H1 (cell line): ENCODE data around the gene AVPR1A. TPM values are rescaled to one million over a fixed set of nuclear protein-coding genes. Genes with fewer than 3 reads are reported as not detected.

Experiments used
- CTCF ChIA-PET: fragments of 300-600 bp; sonication (Branson Sonifier 250); formaldehyde crosslinking; loops from one replicate; lab custom pipeline; 2021; ENCODE audit not compliant: partially characterized antibody; lab: Charles Lee
- POLR2A ChIA-PET: fragments of 300-600 bp; sonication (Branson Sonifier 250); formaldehyde crosslinking; loops from one replicate; lab custom pipeline; 2021; ENCODE audit warnings: inconsistent platforms; ENCODE audit not compliant: partially characterized antibody; lab: Charles Lee
- DNase-seq, 2 experiments: peaks; one replicate each; pipeline versions ENCODE4 v3.0.0 to v3.0.0-alpha.2; 2010 to 2022; ENCODE audit warnings: low spot score in 2 of 2, low read depth in 1 of 2, mixed read lengths in 1 of 2
- FAIRE-seq: peaks from 2 replicates; lab custom pipeline; 2011; peaks lifted over from hg19 to GRCh38; lab: Jason Lieb, UNC
- H2AFZ ChIP-seq: 2 replicates; pipeline ENCODE4 v1.8.1; 2012; ENCODE audit warnings: low read length, inconsistent platforms
- H2AK5ac ChIP-seq: 2 replicates; pipeline ENCODE4 v1.6.1; 2013; ENCODE audit warnings: low read depth, low read length
- H2BK120ac ChIP-seq: replicated peaks from 2 replicates; pipeline ENCODE3; 2013; ENCODE audit warnings: low read depth, low read length, inconsistent platforms
- H2BK12ac ChIP-seq: 2 replicates; pipeline ENCODE4 v1.6.1; 2013; ENCODE audit warnings: low read depth, low read length
- H2BK15ac ChIP-seq: 2 replicates; pipeline ENCODE4 v1.6.1; 2013; ENCODE audit warnings: low read length
- H2BK20ac ChIP-seq: 2 replicates; pipeline ENCODE4 v1.6.1; 2013; ENCODE audit warnings: low read length
- H2BK5ac ChIP-seq: 2 replicates; pipeline ENCODE4 v1.6.1; 2013; ENCODE audit warnings: low read depth, low read length
- H3K14ac ChIP-seq: 2 replicates; pipeline ENCODE4 v1.6.1; 2013; ENCODE audit warnings: inconsistent platforms; ENCODE audit not compliant: insufficient read length
- H3K18ac ChIP-seq: 2 replicates; pipeline ENCODE4 v1.6.1; 2013; ENCODE audit warnings: low read length; ENCODE audit errors: extremely low read depth
- H3K23ac ChIP-seq: 2 replicates; pipeline ENCODE4 v1.6.1; 2013; ENCODE audit warnings: inconsistent platforms; ENCODE audit not compliant: insufficient read length
- H3K23me2 ChIP-seq: 2 replicates; pipeline ENCODE4 v1.6.1; 2013; ENCODE audit warnings: low read depth, low read length
- H3K27ac ChIP-seq: 2 replicates; pipeline ENCODE4 v1.6.1; 2011; ENCODE audit warnings: low read depth, low read length, inconsistent platforms
- H3K27me3 ChIP-seq, 4 experiments: replicated peaks in 1 of 4; 1 replicate in 1 of 4; 2 replicates in 3 of 4; pipeline versions ENCODE4 v1.6.1 to v1.8.1; 2011 to 2013; ENCODE audit warnings: low read length in 3 of 4, mild to moderate bottlenecking in 3 of 4, inconsistent platforms in 2 of 4, mixed read lengths in 2 of 4, moderate library complexity in 1 of 4; ENCODE audit not compliant: control insufficient read depth in 3 of 4, insufficient read depth in 3 of 4; ENCODE audit errors: extremely low read depth in 1 of 4
- H3K36me3 ChIP-seq, 4 experiments: 2 replicates each; pipeline versions ENCODE4 v1.6.1 to v1.8.1; 2011 to 2013; ENCODE audit warnings: mild to moderate bottlenecking in 4 of 4, low read length in 3 of 4, moderate library complexity in 2 of 4, control low read depth in 1 of 4, inconsistent platforms in 1 of 4; ENCODE audit not compliant: insufficient read depth in 4 of 4, control insufficient read depth in 2 of 4
- H3K4ac ChIP-seq: replicated peaks from 2 replicates; pipeline ENCODE3; 2013; ENCODE audit warnings: low read length, low read depth, mixed read lengths, inconsistent platforms; ENCODE audit not compliant: insufficient read length
- H3K4me1 ChIP-seq, 4 experiments: replicated peaks in 1 of 4; 1 replicate in 1 of 4; 2 replicates in 3 of 4; pipeline versions ENCODE4 v1.6.1 to v1.8.1; 2011 to 2013; ENCODE audit warnings: low read length in 3 of 4, inconsistent platforms in 2 of 4, mixed read lengths in 1 of 4; ENCODE audit not compliant: insufficient read depth in 4 of 4, control insufficient read depth in 3 of 4
- H3K4me2 ChIP-seq, 2 experiments: 2 replicates each; pipeline versions ENCODE4 v1.6.1 to v1.8.1; 2011 to 2013; ENCODE audit warnings: low read depth in 2 of 2, low read length in 2 of 2, control low read depth in 1 of 2, inconsistent platforms in 1 of 2, mild to moderate bottlenecking in 1 of 2; ENCODE audit not compliant: insufficient read depth in 1 of 2
- H3K4me3 ChIP-seq, 4 experiments: fragments of 200-600, 300-600 bp in 1 of 4; sonication (generic), shearing (Covaris generic), sonication (Bioruptor Twin) in 1 of 4; 2 replicates each; pipeline versions ENCODE4 v1.5.1 to v1.8.1; 2011 to 2016; ENCODE audit warnings: low read length in 4 of 4, low read depth in 3 of 4, control low read depth in 2 of 4, inconsistent platforms in 2 of 4, mild to moderate bottlenecking in 2 of 4, mixed read lengths in 1 of 4, moderate library complexity in 1 of 4; ENCODE audit not compliant: insufficient read depth in 2 of 4; ENCODE audit errors: extremely low read depth in 1 of 4
- H3K56ac ChIP-seq: replicated peaks from 2 replicates; pipeline ENCODE3; 2013; ENCODE audit warnings: low read depth, mild to moderate bottlenecking, mixed read lengths, low read length, inconsistent platforms; ENCODE audit not compliant: insufficient read length
- H3K79me1 ChIP-seq: 2 replicates; pipeline ENCODE4 v1.6.1; 2013; ENCODE audit warnings: low read depth, low read length, control low read depth
- H3K79me2 ChIP-seq, 2 experiments: 2 replicates each; pipeline versions ENCODE4 v1.6.1 to v1.8.1; 2012 to 2013; ENCODE audit warnings: low read length in 2 of 2, mild to moderate bottlenecking in 2 of 2, inconsistent platforms in 1 of 2; ENCODE audit not compliant: insufficient read depth in 2 of 2, control insufficient read depth in 1 of 2
- H3K9ac ChIP-seq, 4 experiments: replicated peaks in 1 of 4; 1 replicate in 1 of 4; 2 replicates in 3 of 4; pipeline versions ENCODE4 v1.6.1 to v1.8.1; 2011 to 2013; ENCODE audit warnings: low read depth in 3 of 4, low read length in 3 of 4, control low read depth in 2 of 4, mild to moderate bottlenecking in 2 of 4, moderate library complexity in 2 of 4, inconsistent platforms in 1 of 4; ENCODE audit errors: extremely low read depth in 1 of 4
- H3K9me3 ChIP-seq, 2 experiments: 2 replicates each; pipeline versions ENCODE4 v1.6.1 to v1.8.1; 2012 to 2013; ENCODE audit warnings: mild to moderate bottlenecking in 2 of 2, moderate library complexity in 2 of 2, control low read depth in 1 of 2, inconsistent platforms in 1 of 2, low read depth in 1 of 2, low read length in 1 of 2, mixed read lengths in 1 of 2; ENCODE audit not compliant: insufficient read depth in 2 of 2
- H4K20me1 ChIP-seq, 2 experiments: replicated peaks in 1 of 2; 2 replicates each; pipeline versions ENCODE3 to v1.8.1; 2011 to 2013; ENCODE audit warnings: inconsistent platforms in 2 of 2, low read length in 2 of 2, mild to moderate bottlenecking in 1 of 2; ENCODE audit not compliant: insufficient read depth in 2 of 2, control insufficient read depth in 1 of 2
- H4K5ac ChIP-seq: 2 replicates; pipeline ENCODE4 v1.6.1; 2013; ENCODE audit warnings: low read length, low read depth, mixed read lengths, inconsistent platforms; ENCODE audit not compliant: insufficient read length
- H4K8ac ChIP-seq: 2 replicates; pipeline ENCODE4 v1.8.0; 2013; ENCODE audit warnings: mild to moderate bottlenecking, moderate library complexity, low read length, inconsistent platforms; ENCODE audit not compliant: insufficient read depth; ENCODE audit errors: extremely low read depth
- H4K91ac ChIP-seq: replicated peaks from 2 replicates; pipeline ENCODE3; 2013; ENCODE audit warnings: low read length, mixed read lengths, inconsistent platforms; ENCODE audit not compliant: insufficient read length
- EGR1 ChIP-seq: IDR thresholded peaks from 2 replicates; pipeline ENCODE4 v1.6.1; 2011; ENCODE audit warnings: low read depth, low read length, borderline replicate concordance
- FOSL1 ChIP-seq: IDR thresholded peaks from 2 replicates; pipeline ENCODE4 v1.6.1; 2011; ENCODE audit warnings: mild to moderate bottlenecking, low read depth, low read length, moderate library complexity; ENCODE audit not compliant: insufficient read depth
- WGBS, 2 experiments: shearing (Covaris generic) in 1 of 2; methylation state at CpG; one replicate each; pipeline versions ENCODE4 v1.1.6 to v1.1.7; 2013 to 2015; ENCODE audit warnings: low lambda C conversion rate in 2 of 2, mixed read lengths in 2 of 2, inconsistent platforms in 1 of 2, low coverage in 1 of 2, missing lambda C conversion rate in 1 of 2; ENCODE audit not compliant: insufficient replicate concordance in 2 of 2, insufficient coverage in 1 of 2, insufficient read length in 1 of 2; ENCODE audit errors: extremely low coverage in 1 of 2, missing lambda C conversion rate in 1 of 2; 5-methylcytosine and 5-hydroxymethylcytosine counted together
- polyA plus RNA-seq, 7 experiments: library from polyadenylated mRNA; depleted of rRNA in 3 of 7; stranded (reverse) in 5 of 7; unstranded in 2 of 7; fragments of >200 nt in 5 of 7; fragments of 200-250 nt in 2 of 7; gene quantifications; 1 replicate in 5 of 7; 2 replicates in 1 of 7; 4 replicates in 1 of 7; pipeline versions ENCODE4 v1.2.1 to v1.2.3, GENCODE V29; 2011 to 2013; ENCODE audit warnings: missing spikeins in 2 of 7, mixed read lengths in 2 of 7
- total RNA-seq: library from RNA; stranded (reverse); fragmentation: NEBNext Ultra II Directional; extraction: Animal tissue kit (Norgen Biotek cat#: 25700); gene quantifications from 2 replicates; pipeline ENCODE4 v1.2.1, GENCODE V29; 2021

Gene AVPR1A
- total and polyA plus RNA-seq, 2 of the 8 experiments (the other 6 are each of a cell fraction or from before 2014, with no cell fraction given): 0.14 to 0.20 TPM

GRCh38 chr12:63138488-63138887 is 12.5 kb downstream of the AVPR1A start:
- H2BK12ac ChIP-seq: no peak overlapping the region
- no peak overlapping the region for H3K23ac ChIP-seq
- H3K23me2 ChIP-seq: no peaks in the 10 kb centered on the region
- no peak overlapping the region for H3K9ac ChIP-seq
- no peak overlapping the region for H4K91ac ChIP-seq
- H4K20me1 ChIP-seq: no peaks in the 10 kb centered on the region
- H2BK5ac ChIP-seq: no peak overlapping the region
- no peak overlapping the region for H3K4me3 ChIP-seq
- no peak overlapping the region for H3K14ac ChIP-seq
- no peak overlapping the region for H3K4ac ChIP-seq
- DNase-seq: no peak
- no peaks in the 10 kb centered on the region for H3K36me3 ChIP-seq
- no peak overlapping the region for H3K27ac ChIP-seq
- H3K56ac ChIP-seq: no peak overlapping the region
- 89% methylated on average over 4 of the region's 4 CpGs; no CpG with 5 or more reads in 1 of the 2 experiments for WGBS, 2 experiments
- H2BK120ac ChIP-seq: no peak overlapping the region
- no peak for TF ChIP-seq EGR1
- no peak for TF ChIP-seq FOSL1
- TF ChIP-seq, all 59 proteins: peak for 0
- H2AFZ ChIP-seq: no peak overlapping the region
- no peaks in the 10 kb centered on the region for H3K4me1 ChIP-seq
- no peak overlapping the region for H2BK20ac ChIP-seq
- H3K79me1 ChIP-seq: no peaks in the 10 kb centered on the region
- H3K27me3 ChIP-seq: no peaks in the 10 kb centered on the region
- H3K4me2 ChIP-seq: no peak overlapping the region
- ChIA-PET CTCF (no interaction called here), POLR2A (no interaction called here)
- no peaks in the 10 kb centered on the region for H3K79me2 ChIP-seq
- H4K5ac ChIP-seq: no peak overlapping the region
- H3K18ac ChIP-seq: no peak overlapping the region
- H4K8ac ChIP-seq: no peak overlapping the region
- FAIRE-seq: no peak
- no peaks in the 10 kb centered on the region for H3K9me3 ChIP-seq
- H2AK5ac ChIP-seq: no peak overlapping the region
- no peak overlapping the region for H2BK15ac ChIP-seq
